GM21619 (cell line): ENCODE results near the gene MYOZ1.
"Not testable (repeated sequence)": the region's sequence is repeated elsewhere in the genome, so short reads cannot be mapped to it uniquely, and the experiment has no call there.

ENCODE experiments used
- ATAC-seq: cut with Tn5 transposase; IDR thresholded peaks from one replicate; pipeline ENCODE4 v1.9.1; 2021; ENCODE audit not compliant: unreplicated experiment

Gene MYOZ1

GRCh38 chr10:73641328-73642060, at the start of gene MYOZ1:
Gene MYOZ1 (minus strand): TSS chr10:73641474. CDS start chr10:73640017, 1,457 bp downstream.
- no peak for ATAC-seq

GRCh38 chr10:73690755-73691154, 49.5 kb upstream of the MYOZ1 start:
- ATAC-seq: not testable (repeated sequence)

- ATAC-seq: not testable (repeated sequence)
Measured at GRCh38 chr10:73689596-73689995, 48.3 kb upstream of the MYOZ1 start.

- not testable (repeated sequence) for ATAC-seq
Measured at GRCh38 chr10:73687641-73688040, 46.4 kb upstream of the MYOZ1 start.

- not testable (repeated sequence) for ATAC-seq
Measured at GRCh38 chr10:73674546-73674945, 33.3 kb upstream of the MYOZ1 start.

GRCh38 chr10:73668378-73668777, 27.1 kb upstream of the MYOZ1 start:
- not testable (repeated sequence) for ATAC-seq

- not testable (repeated sequence) for ATAC-seq
Measured at GRCh38 chr10:73666153-73666809, 25.0 kb upstream of the MYOZ1 start.

GRCh38 chr10:73665581-73665980, 24.3 kb upstream of the MYOZ1 start:
- ATAC-seq: not testable (repeated sequence)

GRCh38 chr10:73664156-73665040, 23.1 kb upstream of the MYOZ1 start:
- not testable (repeated sequence) for ATAC-seq

GRCh38 chr10:73663621-73664020, 22.3 kb upstream of the MYOZ1 start:
- ATAC-seq: not testable (repeated sequence)

- ATAC-seq: not testable (repeated sequence)
Measured at GRCh38 chr10:73662705-73663104, 21.4 kb upstream of the MYOZ1 start.

GRCh38 chr10:73655990-73656298, 14.7 kb upstream of the MYOZ1 start, which contains the start of gene SYNPO2L:
Gene SYNPO2L (minus strand): TSS chr10:73656029. CDS start chr10:73655922, 107 bp downstream.
- no peak for ATAC-seq

- ATAC-seq: no peak
Measured at GRCh38 chr10:73655257-73655989, 14.1 kb upstream of the MYOZ1 start.

GRCh38 chr10:73653701-73654100, 12.4 kb upstream of the MYOZ1 start:
- ATAC-seq: no peak

GRCh38 chr10:73653195-73653594, 11.9 kb upstream of the MYOZ1 start:
- ATAC-seq: no peak

- ATAC-seq: no peak
Measured at GRCh38 chr10:73650537-73651331, 9.5 kb upstream of the MYOZ1 start.

- ATAC-seq: no peak
Measured at GRCh38 chr10:73649876-73650536, 8.7 kb upstream of the MYOZ1 start.

GRCh38 chr10:73648975-73649829, 7.9 kb upstream of the MYOZ1 start:
- ATAC-seq: no peak
